ENCODE measurements around the gene HOXB8. TPM values are rescaled to one million over a fixed set of nuclear protein-coding genes. Genes with fewer than 3 reads are reported as not detected.

The HOXB8 gene
- total and polyA plus RNA-seq, 2 experiments from 2014 or later = not detected

DNA sequence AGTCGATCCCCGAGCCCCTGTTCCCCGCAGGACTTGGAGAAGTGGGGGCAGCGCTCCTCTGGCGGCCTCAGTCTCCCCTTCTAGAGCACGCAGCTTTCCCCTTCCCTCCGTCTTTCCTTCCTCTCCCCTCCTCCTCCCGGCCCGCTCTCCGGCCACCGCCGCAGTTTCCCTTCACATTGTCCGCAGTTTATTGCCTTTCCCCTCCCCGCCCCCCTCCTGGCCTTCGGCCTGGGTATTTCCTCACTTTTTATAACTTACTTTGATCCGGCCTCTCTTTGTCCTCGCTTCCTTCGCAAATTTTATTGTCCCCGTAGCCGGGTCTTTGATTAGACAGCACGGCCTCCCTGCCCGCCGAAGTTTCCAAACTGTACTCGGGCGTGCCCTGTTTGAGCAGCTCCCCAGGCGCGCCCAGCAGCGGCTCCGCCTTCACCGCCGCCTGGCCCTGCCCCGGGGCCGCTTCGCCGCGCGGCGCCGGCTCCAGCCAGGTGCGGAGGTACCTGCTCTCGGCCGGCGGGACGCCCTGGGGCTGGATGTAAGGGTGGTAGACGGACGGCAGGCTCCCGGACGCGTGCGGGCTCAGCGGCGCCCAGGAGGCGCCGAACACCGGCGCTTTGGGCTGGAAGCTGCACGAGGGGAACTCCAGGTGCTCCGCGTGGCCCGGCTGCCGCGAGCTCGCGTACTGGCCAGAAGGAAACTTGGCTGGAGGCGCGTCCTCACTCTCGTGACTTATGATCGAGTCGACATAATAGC, 10.6 kb upstream of the HOXB8 start:
- Mint-ChIP-seq H3K4me3 (peak overlapping the region; percentile 59), H3K36me3 (ENCODE audit: low read depth) (peaks cover 3% of the 10 kb centered on the region; the same call in 2 of the 3 replicates), H3K27ac (no peak overlapping the region), H3K27me3 (ENCODE audit: insufficient read depth, low read depth, poor library complexity) (peaks cover 97% of the 10 kb centered on the region), H3K9me3 (peaks cover 4% of the 10 kb centered on the region; the same call in 2 of the 3 replicates), H3K4me1 (peaks cover 10% of the 10 kb centered on the region)
- Histone ChIP-seq H3K9me2 (ENCODE audit: insufficient read depth) (no peaks in the 10 kb centered on the region), H4K20me1 (replicated peaks; ENCODE audit: insufficient read depth) (peaks cover 62% of the 10 kb centered on the region), H2AFZ (no peak overlapping the region; the same call in 1 of the 2 replicates), H3K27ac (ENCODE audit: low read depth) (no peak overlapping the region), H3K4me2 (peak overlapping the region; percentile 80), H3K36me3 (ENCODE audit: insufficient read depth) (no peaks in the 10 kb centered on the region), H3F3A (replicated peaks; ENCODE audit: low read depth) (peaks cover 41% of the 10 kb centered on the region), H3K4me1 (ENCODE audit: insufficient read depth) (peaks cover 12% of the 10 kb centered on the region), H3K27me3 (ENCODE audit: insufficient read depth) (peaks cover 100% of the 10 kb centered on the region), H3K79me2 (replicated peaks; ENCODE audit: insufficient read depth) (no peaks in the 10 kb centered on the region), H3K4me3 (peak overlapping the region; percentile 51)
- peak; percentile 66 for DNase-seq (ENCODE audit: low spot score)
- peak; percentile 71 for ATAC-seq
- TF ChIP-seq, protein P1, sequence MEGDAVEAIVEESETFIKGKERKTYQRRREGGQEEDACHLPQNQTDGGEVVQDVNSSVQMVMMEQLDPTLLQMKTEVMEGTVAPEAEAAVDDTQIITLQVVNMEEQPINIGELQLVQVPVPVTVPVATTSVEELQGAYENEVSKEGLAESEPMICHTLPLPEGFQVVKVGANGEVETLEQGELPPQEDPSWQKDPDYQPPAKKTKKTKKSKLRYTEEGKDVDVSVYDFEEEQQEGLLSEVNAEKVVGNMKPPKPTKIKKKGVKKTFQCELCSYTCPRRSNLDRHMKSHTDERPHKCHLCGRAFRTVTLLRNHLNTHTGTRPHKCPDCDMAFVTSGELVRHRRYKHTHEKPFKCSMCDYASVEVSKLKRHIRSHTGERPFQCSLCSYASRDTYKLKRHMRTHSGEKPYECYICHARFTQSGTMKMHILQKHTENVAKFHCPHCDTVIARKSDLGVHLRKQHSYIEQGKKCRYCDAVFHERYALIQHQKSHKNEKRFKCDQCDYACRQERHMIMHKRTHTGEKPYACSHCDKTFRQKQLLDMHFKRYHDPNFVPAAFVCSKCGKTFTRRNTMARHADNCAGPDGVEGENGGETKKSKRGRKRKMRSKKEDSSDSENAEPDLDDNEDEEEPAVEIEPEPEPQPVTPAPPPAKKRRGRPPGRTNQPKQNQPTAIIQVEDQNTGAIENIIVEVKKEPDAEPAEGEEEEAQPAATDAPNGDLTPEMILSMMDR (conservative IDR thresholded peaks at IDR 0.05; ENCODE audit: low read depth in 2 of 2) = no peak
- no peak for TF ChIP-seq STAT1 (IDR thresholded peaks at IDR 0.05; ENCODE audit: unreplicated experiment)
- TF ChIP-seq EZH2 (IDR thresholded peaks at IDR 0.05; ENCODE audit: low read depth, unreplicated experiment) = peak; percentile 96
- TF ChIP-seq EZH2phosphoT487 (IDR thresholded peaks at IDR 0.05; ENCODE audit: unreplicated experiment) = peak; percentile 37

DNA sequence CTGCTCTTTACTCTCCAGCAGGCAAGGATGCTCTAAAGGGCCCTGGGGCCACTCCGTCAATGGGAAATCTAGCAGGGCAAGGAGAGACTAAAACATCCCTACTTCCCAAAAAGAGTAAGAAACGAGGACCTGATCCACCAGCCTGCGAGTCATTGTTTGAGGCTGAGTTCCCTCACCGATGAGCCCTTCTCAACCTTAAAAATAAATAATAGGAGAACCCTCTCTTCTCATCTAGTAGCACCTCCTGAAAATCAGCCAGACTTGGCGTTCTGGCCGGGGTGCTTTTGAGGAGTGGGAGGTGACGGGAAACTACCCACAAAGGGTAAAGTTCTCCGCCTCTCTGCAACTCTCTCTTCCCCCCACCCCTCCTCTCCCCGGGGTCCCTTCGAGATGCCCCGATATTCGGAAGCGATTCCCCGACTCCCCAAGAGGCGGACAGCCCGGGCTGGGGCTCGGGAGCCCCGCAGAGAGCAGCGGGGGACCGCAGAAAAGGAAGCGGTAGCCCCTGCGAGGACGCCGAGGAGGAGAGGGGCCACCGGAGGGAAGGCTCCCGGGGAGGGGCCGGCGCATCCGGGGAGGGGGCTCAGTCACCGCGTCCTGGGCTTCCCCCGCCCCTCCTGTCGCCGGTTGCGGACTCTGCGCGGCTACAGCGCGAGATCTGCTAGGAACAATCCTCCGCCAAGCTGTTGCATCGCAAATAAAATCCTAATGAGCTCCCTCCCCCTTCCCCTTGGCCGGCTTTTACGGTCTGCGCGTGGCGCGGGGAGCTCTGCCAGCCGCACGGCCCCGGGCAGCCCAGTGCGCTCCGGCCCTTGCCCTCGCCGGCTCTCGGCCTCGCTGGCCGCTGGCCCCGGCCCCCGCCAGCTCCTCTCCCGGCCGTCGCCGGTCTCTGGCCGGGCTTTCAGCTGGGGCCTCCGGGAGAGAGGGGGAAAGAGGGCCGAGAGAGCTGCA, 9.7 kb upstream of the HOXB8 start:
- TF ChIP-seq EZH2 (IDR thresholded peaks at IDR 0.05; ENCODE audit: low read depth, unreplicated experiment) (peak; percentile 84), STAT1 (IDR thresholded peaks at IDR 0.05; ENCODE audit: unreplicated experiment) (no peak), EZH2phosphoT487 (IDR thresholded peaks at IDR 0.05; ENCODE audit: unreplicated experiment) (no peak)
- H3K36me3 ChIP-seq (ENCODE audit: insufficient read depth) = no peaks in the 10 kb centered on the region
- no peak overlapping the region for H3K27ac ChIP-seq (ENCODE audit: low read depth)
- peaks cover 19% of the 10 kb centered on the region for H3K4me1 ChIP-seq (ENCODE audit: insufficient read depth)
- Mint-ChIP-seq H3K4me3 (no peak overlapping the region; the same call in 1 of the 3 replicates), H3K4me1 (peaks cover 10% of the 10 kb centered on the region), H3K36me3 (ENCODE audit: low read depth) (peaks cover 3% of the 10 kb centered on the region; the same call in 2 of the 3 replicates), H3K9me3 (peaks cover 4% of the 10 kb centered on the region; the same call in 2 of the 3 replicates), H3K27ac (no peak overlapping the region), H3K27me3 (ENCODE audit: insufficient read depth, low read depth, poor library complexity) (peaks cover 97% of the 10 kb centered on the region)
- DNase-seq (ENCODE audit: low spot score) (peak; percentile 82), ATAC-seq (peak; percentile 32)
- peak overlapping the region; percentile 51 for H3K4me3 ChIP-seq
- peaks cover 50% of the 10 kb centered on the region for H3F3A ChIP-seq (replicated peaks; ENCODE audit: low read depth)
- H4K20me1 ChIP-seq (replicated peaks; ENCODE audit: insufficient read depth) = peaks cover 61% of the 10 kb centered on the region
- no peaks in the 10 kb centered on the region for H3K79me2 ChIP-seq (replicated peaks; ENCODE audit: insufficient read depth)
- H3K9me2 ChIP-seq (ENCODE audit: insufficient read depth) = no peaks in the 10 kb centered on the region
- H2AFZ ChIP-seq = no peak overlapping the region
- peaks cover 100% of the 10 kb centered on the region for H3K27me3 ChIP-seq (ENCODE audit: insufficient read depth)
- H3K4me2 ChIP-seq = peak overlapping the region; percentile 80
